NCI-H82 (cell line): ENCODE measurements around the gene GTF2B.
A peak's percentile ranks its signal among the peaks of the same experiment; 100 is the strongest.
"Not testable (repeated sequence)": the region's sequence is repeated elsewhere in the genome, so short reads cannot be mapped to it uniquely, and the experiment has no call there.

Experiments used
- DNase-seq: peaks from one replicate; lab custom pipeline; 2025; lab: John Stamatoyannopoulos, UW

GTF2B gene

GRCh38 chr1:88885933-88886332 lies 5.4 kb downstream of the GTF2B start:
- no peak for DNase-seq

DNA sequence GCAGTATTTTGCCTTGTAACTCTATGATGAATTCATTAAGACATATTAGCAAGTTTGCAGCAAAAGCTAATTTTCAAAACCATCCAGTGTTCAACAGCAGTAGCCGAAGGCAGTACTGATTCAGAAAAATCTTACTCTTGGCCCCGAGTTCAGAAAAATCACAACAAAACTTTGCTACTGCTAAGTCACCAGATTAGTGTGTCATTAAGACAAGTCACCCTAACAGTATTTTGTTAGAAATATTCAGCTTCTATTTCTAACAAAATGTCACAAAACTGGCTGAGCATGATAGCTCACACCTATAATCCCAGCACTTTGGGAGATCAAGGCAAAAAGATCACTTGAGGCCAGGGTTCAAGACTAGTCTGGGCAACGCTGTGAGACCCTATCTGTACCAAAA lies 8.2 kb downstream of the GTF2B start:
- DNase-seq: no peak

DNA sequence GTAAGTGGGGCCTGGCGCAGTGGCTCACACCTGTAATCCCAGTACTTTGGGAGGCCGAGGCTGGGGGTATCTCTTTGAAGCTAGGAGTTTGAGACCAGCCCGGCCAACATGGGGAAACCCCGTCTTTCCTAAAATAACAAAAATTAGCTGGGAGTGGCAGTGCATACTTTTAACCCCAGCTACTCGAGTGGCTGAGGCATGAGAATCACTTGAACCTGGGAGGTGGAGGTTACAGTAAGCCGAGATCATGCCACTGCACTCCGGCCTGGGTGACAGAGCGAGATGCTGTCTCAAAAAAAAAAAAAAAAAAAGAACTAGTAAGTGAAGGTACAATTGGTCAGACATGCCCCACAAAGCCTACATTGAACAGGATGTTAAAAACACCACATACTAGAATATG lies 10.7 kb downstream of the GTF2B start:
- not testable (repeated sequence) for DNase-seq

DNA sequence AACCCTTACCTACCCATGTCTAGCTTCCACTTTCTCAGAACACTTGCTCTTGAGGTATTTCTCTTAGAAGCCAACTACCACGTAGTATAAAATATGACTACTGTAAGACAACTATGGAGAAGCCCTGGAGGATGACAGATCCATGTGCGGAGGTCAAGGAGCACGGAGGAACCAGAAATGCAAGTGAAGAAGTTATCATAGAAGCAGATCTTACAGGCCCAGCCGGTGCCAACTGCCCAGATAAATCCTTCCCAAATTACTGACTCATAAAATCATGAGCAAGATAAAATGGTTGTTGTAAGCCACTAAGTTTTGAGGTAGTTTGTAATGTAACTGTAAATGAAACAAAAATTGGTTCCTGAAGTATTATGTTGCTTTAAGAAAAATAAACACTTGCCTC lies 12.6 kb downstream of the GTF2B start:
- DNase-seq: no peak

DNA sequence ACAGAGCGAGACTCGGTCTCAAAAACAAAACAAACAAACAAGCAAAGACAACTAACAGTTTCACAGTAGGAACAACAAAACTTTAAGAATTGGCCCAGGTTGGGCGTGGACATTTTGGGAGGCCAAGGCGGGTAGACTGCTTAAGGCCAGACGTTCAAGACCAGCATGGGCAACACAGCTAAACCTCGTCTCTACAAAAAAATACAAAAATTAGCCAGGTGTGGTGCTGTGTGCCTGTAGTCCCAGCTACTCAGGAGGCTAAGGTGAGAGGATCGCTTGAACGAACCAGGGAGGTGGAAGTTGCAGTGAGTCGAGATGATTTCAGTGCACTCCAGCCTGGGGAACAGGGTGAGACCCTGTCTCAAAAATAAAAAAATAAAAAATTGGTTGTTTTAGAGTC lies 13.5 kb downstream of the GTF2B start:
- DNase-seq: no peak

DNA sequence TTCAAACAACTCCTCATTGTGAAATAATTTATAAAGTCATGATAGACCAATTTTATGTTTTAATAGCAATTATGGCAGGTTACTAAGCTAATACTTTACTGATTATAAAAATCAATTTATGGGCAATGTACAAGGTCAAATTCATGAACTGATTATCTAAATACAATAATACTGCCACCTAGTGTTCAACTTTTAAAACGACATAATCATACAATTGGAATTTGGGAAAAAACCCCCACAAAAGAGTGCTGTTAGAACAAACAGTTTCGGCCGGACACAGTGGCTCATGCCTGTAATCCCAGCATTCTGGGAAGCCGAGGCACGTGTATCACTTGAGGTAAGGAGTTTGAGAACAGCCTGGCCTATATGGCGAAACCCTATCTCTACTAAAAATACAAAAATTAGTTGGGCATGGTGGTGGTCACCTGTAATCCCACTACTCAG lies 14.0 kb downstream of the GTF2B start:
- DNase-seq: peak; percentile 33

DNA sequence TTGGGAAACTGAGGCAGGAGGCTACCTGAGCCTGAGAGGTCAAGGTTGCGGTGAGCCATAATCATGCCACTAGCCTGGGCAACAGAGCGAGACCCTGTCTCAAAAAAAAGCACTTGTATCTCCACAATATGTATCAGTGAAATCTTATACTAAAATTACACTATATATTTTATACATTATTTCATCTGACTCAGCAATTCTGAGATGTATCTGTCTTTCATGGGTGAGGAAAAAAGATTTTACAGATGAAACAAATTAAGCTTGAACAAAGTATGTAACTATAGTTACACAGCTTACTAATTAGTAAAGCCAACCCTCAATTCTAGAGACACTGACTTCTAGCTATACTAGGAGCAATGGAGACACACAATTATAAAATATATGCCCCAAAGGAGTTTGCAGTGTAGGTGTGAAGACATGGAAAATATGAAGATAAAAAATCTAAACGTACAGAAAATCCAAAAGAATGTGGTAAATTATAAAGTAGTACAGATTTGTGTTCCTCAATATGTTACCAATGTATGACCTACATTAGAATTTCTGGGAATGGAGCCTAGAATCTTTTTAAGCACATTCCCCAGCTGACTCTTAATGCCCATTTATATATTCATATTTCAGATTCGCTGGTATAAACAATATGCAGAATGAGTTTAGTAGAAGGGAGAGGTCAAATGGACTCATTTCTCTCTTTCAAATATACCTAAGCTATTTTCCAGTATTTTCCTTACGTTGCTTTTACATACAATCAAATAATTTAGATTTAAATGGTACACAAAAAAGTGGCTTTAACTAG lies 14.6 kb downstream of the GTF2B start:
- no peak for DNase-seq

DNA sequence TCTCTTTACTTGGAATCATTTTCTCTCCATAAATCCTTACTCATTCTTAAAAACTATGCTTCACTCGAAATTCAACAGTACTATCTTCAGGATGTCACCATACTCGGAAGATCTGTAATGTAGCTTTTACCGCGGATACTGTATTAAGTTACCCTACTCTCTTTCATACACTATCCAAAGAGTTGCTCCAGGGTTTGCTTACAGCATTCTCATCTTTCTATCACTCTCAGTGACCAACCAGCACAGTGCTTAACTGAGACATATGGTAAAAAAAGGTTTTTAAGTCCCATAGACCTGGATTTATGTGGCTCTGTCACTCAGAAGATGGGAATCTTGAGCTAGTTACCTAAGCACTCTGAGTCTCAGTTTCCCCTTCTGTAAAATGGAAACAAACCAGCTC lies 15.8 kb downstream of the GTF2B start:
- DNase-seq: no peak

- DNase-seq: no peak
These were observed 17.5 kb downstream of the GTF2B start for GRCh38 chr1:88873737-88874349.

- DNase-seq: not testable (repeated sequence)
These were observed 21.7 kb downstream of the GTF2B start for GRCh38 chr1:88869644-88870043.

GRCh38 chr1:88867743-88868521 lies 23.4 kb downstream of the GTF2B start:
- no peak for DNase-seq

DNA sequence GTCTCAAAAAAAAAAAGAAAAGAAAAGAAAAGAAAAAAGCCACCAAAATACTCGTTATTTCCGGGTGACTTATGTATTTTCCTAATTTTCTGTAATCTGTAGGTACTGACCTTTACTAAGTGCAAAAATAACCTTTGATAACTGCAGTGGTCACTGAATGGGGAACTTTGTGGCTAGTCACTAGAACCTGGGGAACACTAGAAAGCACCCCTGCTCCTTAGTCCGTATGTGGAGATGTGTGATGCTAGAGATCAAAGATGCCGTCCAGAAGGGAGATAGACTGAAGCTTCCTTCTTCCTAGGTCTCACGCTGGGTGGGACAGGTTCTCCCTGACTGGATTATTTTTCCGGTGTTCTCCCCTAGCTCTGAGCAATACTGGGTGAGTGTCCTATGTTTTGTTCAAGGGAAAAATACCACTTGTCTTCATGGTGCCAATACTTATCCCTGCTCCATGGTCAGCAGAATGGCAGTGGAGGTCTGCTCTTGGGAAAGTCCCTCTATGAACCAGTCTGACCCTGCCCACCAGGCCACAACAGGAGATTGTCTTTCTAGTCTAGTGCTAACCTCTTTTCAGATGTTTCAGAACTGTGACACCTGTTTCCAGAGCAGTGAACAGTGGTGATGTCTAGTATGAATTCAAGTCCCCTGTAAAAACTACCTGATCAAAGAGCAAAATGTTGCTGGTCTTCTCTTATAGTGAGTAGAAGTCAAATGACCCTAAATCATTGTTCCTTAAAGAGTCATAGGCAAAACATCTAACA lies 39.9 kb downstream of the GTF2B start:
- DNase-seq: peak; percentile 8

- DNase-seq: peak; percentile 20
These were observed 43.7 kb downstream of the GTF2B start for GRCh38 chr1:88847643-88848042.

GRCh38 chr1:88825721-88826120 lies 65.6 kb downstream of the GTF2B start:
- DNase-seq: no peak

DNA sequence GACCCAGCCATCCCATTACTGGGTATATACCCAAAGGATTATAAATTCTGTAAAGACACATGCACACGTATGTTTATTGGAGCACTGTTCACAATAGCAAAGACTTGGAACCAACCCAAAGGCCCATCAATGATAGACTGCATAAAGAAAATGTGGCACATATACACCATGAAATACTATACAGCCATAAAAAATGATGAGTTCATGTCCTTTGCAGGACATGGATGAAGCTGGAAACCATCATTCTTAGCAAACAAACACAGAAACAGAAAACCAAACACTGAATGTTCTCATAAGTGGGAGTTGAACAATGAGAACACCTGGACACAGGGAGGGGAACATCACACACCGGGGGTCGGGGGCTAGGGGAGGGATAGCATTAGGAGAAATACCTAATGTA lies 71.7 kb downstream of the GTF2B start:
- DNase-seq: not testable (repeated sequence)

DNA sequence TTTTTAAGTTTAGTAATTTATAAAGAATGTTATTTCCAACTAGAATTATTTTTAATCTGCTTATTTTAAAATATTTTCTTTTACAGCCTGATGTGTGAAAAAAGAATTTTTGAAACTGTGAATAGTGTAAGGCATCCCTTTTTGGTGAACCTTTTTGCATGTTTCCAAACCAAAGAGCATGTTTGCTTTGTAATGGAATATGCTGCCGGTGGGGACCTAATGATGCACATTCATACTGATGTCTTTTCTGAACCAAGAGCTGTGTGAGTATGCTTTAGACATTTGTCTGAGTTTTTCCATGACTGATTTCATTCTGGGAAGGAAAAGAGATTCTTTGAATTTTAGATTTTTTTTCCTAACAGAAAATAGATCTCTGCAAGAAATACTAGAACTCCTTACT lies 77.9 kb downstream of the GTF2B start:
- no peak for DNase-seq

DNA sequence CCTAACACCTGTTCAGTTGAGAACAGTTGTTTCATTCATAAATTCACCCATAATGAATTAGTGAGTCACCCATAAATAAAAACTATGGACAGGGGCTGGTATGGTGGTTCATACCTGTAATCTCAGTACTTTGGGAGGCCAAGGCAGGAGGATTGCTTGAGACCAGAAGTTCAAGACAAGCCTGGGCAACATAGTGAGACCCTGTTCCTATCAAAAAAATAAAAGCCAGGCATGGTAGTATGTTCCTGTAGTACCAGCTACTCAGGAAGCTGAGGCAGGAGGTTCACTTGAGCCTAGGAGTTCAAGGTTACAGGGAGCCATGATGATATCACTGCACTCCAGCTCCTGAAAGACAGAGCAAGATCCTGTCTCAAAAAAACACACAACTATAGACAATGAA lies 79.0 kb downstream of the GTF2B start:
- no peak for DNase-seq

GRCh38 chr1:88803444-88803843 lies 87.9 kb downstream of the GTF2B start:
- no peak for DNase-seq

- no peak for DNase-seq
These were observed 88.4 kb downstream of the GTF2B start for GRCh38 chr1:88802950-88803349.
